NK-92 (cell line): ENCODE results near the gene ZDHHC8.
A peak's percentile ranks its signal among the peaks of the same experiment; 100 is the strongest.

Experiments
- DNase-seq: peaks from one replicate; lab custom pipeline; 2025; ENCODE audit not compliant: unreplicated experiment; lab: John Stamatoyannopoulos, UW

ZDHHC8 gene

GRCh38 chr22:20113551-20114310, 17.9 kb upstream of the ZDHHC8 start:
- DNase-seq = no peak

GRCh38 chr22:20114506-20115475, 16.8 kb upstream of the ZDHHC8 start:
- DNase-seq = no peak

GRCh38 chr22:20115691-20116375, 15.8 kb upstream of the ZDHHC8 start, which contains the start of gene RANBP1:
Gene RANBP1, plus strand, starts transcription at chr22:20116104. Its CDS starts 81 bp downstream, at chr22:20116185.
- DNase-seq = no peak

- DNase-seq = no peak
These were observed 15.1 kb upstream of the ZDHHC8 start for GRCh38 chr22:20116376-20116950.

- DNase-seq = peak; percentile 83
These were observed 14.5 kb upstream of the ZDHHC8 start, which contains the start of gene TRMT2A for GRCh38 chr22:20116951-20117632. Gene TRMT2A, minus strand, starts transcription at chr22:20117226. Its CDS starts 320 bp downstream, at chr22:20116906.

- DNase-seq = no peak
These were observed 13.8 kb upstream of the ZDHHC8 start for GRCh38 chr22:20117633-20118299.

GRCh38 chr22:20118300-20119020, 13.1 kb upstream of the ZDHHC8 start:
- no peak for DNase-seq

GRCh38 chr22:20121856-20122415, 9.7 kb upstream of the ZDHHC8 start:
- DNase-seq = no peak

- DNase-seq = no peak
These were observed 8.1 kb upstream of the ZDHHC8 start for GRCh38 chr22:20123366-20124082.

GRCh38 chr22:20124083-20124787, 7.4 kb upstream of the ZDHHC8 start:
- no peak for DNase-seq

GRCh38 chr22:20125201-20126174, 6.1 kb upstream of the ZDHHC8 start:
- no peak for DNase-seq

GRCh38 chr22:20126284-20127029, 5.1 kb upstream of the ZDHHC8 start:
- no peak for DNase-seq

GRCh38 chr22:20127318-20127868, 4.2 kb upstream of the ZDHHC8 start:
- DNase-seq = no peak

- no peak for DNase-seq
These were observed 3.6 kb upstream of the ZDHHC8 start for GRCh38 chr22:20127869-20128618.

GRCh38 chr22:20128619-20128901, 3.0 kb upstream of the ZDHHC8 start:
- no peak for DNase-seq
